ENCODE results near the gene ZNF398.

DNA sequence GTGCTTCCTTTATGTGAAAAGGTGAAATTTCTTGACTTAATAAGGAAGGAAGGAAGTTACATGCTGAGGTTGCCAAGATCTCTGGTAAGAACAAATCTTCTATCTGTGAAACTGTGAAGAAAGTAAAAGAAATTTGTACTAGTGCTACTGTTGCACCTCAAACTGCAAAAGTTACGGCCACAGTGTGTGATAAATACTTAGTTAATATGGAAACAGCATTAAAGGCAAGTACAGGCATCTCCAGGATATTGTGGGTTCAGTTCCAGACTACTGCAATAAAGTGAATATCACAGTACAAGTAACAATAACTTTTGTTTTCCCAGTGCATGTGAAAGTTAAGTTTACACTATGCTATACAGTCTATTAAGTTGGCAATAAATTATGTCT lies 25.3 kb downstream of the ZNF398 start:
- TF ChIP-seq POLR2A (IDR thresholded peaks at IDR 0.05) = no peak
- TF ChIP-seq, protein P1, sequence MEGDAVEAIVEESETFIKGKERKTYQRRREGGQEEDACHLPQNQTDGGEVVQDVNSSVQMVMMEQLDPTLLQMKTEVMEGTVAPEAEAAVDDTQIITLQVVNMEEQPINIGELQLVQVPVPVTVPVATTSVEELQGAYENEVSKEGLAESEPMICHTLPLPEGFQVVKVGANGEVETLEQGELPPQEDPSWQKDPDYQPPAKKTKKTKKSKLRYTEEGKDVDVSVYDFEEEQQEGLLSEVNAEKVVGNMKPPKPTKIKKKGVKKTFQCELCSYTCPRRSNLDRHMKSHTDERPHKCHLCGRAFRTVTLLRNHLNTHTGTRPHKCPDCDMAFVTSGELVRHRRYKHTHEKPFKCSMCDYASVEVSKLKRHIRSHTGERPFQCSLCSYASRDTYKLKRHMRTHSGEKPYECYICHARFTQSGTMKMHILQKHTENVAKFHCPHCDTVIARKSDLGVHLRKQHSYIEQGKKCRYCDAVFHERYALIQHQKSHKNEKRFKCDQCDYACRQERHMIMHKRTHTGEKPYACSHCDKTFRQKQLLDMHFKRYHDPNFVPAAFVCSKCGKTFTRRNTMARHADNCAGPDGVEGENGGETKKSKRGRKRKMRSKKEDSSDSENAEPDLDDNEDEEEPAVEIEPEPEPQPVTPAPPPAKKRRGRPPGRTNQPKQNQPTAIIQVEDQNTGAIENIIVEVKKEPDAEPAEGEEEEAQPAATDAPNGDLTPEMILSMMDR (IDR thresholded peaks at IDR 0.05) = no peak
